GM21447 (cell line): Measurements from ENCODE around the gene AMFR.

Experiments used
- ATAC-seq: cut with Tn5 transposase; IDR thresholded peaks from one replicate; pipeline ENCODE4 v1.9.1; 2021; ENCODE audit not compliant: unreplicated experiment

AMFR gene

DNA sequence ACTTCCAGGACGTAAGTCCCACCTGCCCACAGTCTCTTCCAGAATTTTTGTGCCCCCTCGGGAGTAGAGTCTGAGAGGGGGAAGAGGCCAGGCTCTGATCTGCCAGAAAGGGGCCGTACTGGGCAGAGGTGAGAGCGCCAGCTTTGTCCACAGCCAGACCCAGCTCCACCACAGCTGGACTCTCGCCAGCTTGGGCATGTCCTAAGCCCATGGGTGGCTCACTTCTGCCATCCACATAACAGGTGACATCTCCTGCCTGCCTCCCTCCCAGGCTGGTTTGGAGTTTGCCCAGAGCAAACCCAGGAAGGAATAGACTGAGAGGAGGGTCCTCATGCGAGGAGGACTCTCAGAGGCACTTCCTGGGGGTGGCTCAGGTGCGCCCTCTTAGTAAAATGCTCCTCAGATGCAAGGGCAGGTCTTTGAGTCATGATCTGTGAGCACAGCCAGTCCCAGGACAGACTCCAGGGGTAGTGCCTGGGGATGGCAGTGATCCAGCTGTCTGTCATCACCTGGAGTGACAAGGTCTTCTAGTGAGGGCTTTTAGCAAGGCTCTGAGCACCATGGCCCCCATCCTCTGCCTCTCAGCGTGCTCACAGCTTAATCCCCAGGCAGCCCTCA lies 89.2 kb downstream of the AMFR start:
- no peak for ATAC-seq

DNA sequence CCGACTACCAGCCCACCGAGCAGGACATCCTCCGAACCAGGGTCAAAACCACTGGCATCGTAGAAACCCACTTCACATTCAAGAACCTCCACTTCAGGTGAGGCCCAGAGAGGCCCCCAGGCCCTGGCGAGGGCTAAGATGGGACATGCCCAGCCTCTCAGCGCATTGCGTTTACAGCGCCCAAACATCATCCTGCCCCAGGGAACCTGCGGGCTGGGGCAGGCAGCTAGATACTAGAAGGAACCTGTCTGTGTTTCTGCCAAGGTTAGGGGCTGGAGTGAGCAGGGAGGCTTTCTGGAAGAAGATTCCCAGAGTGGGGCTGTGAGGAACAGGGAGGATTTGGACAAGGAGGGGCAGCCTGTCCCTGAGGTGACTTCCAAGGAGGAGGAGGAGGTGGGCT lies 90.6 kb downstream of the AMFR start:
- ATAC-seq: no peak

DNA sequence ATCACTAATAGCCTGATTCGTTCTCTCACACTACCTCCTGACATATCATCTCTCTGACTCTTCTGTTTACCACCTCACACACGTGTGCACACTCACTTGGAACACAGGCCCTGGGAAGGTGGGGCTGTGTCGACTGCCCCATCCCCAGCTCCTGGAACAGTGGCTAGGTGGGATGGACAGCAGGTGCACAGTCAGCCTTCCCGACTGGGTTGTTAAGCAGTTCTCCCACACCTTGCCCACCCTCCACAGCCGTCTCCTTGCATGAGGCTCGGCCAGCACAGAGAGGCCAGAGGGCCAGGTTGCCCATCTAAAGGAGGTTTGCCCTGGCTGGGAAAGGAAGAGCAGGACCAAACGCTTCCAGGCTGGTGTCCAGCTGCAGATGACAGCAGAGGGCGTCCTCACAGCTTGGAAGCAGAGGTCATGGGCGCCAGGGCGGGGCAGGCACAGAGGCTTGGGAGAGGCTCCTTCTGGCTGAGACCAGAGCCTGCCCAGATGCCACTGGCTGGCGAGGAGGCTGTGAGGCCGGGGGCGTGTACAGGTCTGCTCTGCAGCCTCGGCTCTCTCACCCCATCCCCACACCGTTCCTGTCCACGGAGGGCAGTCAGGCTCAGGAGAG lies 92.8 kb downstream of the AMFR start:
- no peak for ATAC-seq

DNA sequence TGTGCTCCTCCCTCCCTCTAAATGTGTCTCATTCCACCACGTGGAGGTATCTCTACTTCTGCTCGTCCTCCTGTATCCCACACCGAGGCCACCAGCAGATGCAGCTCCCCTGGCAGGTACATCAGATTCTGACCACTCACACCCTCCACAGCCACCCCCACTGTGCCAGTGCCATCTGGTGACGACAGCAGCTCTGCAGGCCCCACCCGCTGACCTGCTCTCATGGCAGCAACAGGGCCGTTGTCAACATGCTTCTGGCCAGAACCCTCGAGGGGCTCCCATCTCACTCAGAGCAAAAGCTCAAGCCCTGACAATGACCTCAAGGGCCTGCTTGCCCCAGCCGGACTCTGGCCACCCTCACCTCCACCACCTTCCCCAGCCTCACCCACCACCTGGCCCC lies 93.4 kb downstream of the AMFR start:
- no peak for ATAC-seq

DNA sequence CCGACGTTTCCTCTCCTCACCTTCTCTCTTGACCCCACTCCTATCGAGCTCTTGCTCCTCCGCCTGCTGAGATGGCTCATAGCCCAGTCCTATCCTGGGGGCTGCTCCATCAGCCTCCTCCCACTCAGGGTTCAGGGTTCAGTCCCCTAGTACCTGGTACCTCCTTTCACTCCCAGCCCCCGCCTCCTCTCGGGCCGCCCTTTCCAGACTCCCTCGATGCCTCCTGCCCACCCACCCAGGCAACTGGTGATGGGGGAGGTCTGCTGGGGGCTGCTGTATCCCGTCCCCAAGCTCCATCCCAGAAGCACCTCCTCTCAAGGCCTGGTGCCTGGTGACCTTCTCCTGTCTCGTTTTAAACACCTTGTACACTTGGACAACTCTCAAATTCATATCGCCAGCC lies 93.9 kb downstream of the AMFR start:
- no peak for ATAC-seq

DNA sequence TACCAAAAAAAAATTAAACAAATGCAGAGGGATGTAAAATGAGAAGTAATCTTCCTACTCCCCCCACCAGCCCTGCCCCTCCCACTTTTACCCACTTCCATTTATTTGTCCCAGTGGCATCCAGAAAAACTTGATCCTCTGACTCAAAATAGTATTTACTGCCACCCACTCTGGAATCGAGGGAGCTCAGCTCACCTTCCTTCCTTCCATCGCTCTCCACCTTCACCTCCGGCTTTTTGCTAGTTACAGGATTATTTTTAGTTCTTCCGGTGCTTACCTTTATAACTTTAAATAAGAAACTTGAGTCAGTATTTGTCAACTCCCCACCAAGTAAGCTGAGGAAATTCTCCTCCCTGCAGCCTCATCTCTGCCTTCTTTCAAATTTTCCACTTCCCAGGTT lies 94.9 kb downstream of the AMFR start:
- ATAC-seq: no peak

DNA sequence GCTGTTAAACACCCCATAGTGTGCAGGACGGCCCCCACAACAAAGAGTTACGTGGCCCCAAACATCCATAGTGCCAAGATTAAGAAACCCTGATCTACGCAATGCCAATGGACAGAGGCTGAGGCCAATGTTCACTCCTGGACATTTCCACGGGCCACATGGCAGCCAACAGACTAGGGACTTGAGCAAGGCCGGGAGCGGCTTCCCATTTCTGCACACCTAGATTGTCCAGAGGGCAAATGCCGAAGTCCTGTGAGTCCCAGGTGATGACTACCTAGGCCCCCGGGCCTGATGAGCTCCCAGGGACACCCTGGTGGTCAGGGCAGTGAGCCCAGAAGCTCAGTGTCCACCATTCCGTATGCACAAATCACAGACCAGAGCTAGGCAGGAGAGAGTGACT lies 95.5 kb downstream of the AMFR start:
- ATAC-seq: no peak

DNA sequence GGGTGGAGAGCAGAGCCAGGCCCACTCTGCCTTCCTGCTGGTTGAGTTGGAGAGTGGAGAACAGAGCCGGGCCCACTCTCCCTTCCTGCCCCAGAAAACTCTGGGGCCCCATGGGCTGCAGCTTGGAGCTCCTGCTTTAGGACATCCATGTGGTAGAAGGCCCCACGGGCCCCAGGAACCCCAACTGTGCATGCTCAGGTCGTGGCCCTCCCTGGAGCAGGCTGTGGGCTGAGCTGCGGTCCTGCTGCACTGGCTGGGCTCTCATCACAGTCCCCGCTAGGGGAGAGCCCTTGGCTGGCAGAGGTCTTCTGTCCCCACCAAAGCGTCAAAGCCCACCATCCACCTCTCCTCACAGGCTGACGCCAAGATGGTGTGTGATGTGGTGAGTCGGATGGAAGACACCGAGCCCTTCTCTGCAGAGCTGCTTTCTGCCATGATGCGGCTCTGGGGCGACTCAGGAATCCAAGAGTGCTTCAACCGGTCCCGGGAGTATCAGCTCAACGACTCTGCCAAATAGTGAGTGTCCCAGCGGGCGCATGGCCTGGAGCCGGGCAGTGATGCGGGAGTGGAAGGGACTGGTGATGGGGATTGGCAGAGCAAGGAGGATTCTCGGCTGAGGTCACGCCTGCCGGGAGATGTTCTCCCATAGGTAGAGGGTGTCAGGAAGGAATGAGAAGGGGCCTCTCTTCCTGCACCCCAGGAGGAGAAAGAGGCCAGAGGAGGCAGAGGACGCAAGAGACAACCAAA lies 96.9 kb downstream of the AMFR start:
- no peak for ATAC-seq

DNA sequence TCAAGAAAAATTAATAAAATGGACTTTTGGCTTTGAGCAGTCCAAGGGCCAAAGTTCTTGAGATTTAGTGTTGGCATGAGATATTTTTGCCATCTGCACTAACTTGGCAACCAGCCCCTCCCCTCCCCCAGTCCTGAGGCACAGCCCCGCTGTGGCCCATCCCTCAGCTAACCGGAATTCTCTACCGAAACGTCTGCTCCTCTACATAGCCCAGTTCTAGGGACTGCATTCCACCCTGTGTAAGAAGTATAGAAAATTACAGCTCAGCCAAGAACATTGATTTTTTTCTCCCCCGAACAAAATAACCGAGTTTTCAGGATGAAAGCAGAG lies 97.5 kb downstream of the AMFR start:
- ATAC-seq: no peak

DNA sequence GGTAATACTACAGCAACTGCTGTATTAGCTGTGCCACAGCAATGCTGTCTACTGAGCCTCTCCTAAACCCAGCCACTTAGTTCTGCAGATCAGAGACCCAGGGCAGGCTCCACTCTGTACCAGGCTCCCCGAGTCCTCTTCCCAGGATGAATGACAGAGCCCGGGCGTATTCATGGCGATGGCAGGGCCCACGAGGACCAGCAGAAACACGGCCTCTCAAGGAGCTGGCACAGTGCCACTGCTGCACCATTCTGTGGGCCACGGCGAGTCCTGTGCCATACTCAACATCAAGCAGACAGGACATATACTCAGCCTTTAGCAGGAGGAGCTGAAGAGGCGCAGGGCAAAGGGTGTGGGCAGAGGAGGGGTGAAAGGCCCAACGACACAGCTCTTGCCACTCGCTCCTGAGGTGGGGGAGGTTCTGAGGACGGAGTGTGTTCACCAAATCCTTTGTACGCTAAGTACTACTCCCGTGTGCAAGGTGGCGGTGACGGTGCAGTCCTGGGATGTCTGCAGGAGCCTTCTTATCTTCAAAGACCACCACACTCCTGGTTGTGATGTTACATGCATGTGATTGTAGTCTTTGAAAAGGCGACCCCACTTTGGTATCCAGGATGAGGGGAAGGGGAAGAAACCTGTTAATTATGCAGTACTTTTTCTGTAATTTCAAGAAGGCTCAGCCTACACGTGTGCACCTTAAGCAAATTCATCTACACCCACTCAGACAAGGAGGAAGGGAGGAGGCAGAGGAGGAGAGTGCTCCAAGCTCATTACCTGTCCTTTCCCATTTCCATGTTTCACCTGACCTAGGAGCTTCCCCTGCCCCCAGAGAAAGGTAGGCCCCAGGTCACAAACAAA lies 98.0 kb downstream of the AMFR start:
- no peak for ATAC-seq

DNA sequence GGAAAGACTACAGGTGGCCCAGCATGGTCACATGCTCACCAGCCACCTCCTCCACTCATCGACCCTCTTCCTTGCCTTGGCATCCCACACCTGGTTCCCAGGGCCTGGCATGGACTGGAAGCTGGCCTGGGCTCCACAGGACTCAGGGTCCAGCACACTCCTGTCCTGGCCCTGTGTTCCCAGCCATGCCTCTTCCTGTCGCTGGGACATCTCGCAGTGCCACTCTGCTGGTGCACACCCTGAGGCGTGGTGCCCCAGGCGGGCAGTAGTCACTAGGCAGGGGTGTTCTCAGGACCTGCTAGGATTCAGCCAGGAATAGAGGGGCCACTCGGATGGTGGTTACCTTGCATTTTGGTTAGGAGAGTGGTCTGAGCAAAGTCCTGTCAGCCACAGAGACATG lies 99.4 kb downstream of the AMFR start:
- ATAC-seq: no peak

DNA sequence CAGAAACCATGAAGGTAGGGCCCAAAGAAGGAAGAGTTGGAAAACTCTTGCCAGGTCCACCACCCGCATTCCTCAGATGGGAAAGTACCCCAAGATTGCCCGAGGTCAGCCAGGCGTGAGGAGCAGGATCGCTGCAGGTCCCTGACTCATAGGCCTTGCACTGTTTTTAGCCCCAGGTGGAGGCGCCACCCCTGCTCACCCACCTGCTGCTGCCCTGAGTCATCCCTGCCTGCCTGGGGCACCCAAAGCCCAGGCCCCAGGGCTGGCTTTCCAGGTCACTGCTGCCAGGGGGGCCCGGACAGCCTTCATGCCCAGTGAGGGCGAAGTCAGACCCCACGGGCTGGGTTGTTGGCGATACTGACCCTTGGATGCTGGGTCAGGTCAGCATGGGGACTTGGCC lies 100.9 kb downstream of the AMFR start:
- no peak for ATAC-seq

DNA sequence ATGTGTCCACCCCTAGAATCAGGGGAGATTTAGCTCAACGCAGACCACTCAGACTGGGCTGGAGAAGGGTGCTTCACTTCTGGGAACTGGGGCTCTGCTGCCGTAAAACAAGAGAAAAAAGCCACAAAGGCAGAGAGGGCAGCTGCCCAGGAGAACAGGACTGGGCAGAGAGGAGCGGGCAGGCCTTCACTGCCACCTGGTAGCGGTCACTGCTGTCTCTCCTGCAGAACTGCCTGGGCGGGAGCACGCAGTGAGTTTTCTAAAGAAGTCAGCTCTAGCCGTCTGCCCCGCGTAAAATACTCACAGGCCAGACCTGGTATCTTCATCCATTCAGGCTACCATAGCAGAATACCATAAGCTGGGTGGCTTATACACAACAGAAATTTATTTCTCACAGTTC lies 103.8 kb downstream of the AMFR start:
- no peak for ATAC-seq

DNA sequence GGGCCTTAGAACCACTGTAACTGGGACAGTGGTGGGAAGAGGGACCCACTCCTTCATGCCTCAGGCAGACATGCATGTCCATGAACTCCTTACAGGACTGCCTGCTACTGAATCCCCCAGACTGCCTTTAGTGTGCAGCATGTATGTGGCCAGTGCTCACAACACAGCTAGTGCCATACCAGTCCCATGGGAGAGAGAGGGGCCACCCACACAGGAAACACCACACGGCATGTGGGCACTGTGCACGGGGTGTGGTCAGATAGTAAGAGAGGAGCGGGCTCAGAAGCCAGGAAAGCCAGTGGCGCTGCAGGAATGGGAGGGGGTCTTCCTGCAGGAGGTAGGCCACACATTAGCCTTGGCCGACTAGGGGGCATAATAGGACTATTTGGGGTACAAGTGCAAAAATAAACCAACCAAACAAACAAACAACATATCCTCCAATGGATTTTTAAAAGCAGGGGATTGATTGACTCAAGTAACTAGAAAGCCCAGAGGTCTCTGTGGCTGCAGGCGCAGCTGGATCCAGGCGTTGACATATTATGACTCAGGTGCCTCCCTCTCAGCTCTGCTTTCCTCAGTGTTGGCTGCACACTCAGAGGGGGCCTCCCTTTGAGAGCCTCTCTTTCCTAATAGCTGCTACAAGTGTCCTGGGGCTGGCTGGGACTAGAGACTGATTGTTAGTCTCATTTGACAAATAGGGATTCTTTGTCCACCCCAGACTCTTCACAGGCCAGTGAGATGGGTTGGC lies 104.4 kb downstream of the AMFR start:
- ATAC-seq: no peak

DNA sequence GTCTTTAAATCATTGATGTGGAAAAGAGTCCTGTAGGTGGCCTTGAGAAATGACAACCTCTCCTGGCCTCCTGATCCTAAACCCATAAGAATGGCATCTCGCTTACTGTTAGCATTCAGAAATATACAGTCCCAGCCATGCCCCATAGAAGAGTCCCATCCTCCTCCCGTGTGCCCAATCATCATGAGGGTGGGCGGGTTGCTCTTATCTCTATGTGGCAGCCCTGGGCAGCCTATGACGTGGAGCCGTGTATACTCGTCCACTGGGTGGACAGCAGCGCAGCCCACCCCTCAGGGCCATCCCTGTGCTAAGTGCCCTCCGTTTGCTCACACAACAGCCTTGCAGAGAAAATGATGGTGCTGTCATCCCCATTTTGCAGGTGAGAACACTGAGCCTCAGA lies 105.3 kb downstream of the AMFR start:
- ATAC-seq: no peak

DNA sequence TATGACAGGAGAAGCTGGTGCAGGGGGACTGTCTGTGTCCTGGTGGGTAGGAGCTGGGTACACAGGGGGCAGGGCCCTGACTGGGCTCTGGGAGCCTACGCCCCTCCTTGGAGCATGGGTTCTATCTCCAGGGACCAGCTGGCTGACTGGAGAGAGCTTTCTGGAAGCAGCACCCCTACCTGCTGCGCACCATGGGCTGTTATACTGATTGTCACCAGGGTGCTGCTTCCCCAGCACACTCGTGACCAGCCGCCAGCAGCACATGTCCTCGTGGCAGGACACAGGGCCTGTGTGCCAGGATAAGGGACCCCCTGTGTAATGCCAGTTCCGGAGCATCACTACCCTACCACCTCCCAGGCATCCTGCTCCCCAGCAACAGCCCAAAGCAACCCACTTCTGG lies 106.0 kb downstream of the AMFR start:
- ATAC-seq: no peak

DNA sequence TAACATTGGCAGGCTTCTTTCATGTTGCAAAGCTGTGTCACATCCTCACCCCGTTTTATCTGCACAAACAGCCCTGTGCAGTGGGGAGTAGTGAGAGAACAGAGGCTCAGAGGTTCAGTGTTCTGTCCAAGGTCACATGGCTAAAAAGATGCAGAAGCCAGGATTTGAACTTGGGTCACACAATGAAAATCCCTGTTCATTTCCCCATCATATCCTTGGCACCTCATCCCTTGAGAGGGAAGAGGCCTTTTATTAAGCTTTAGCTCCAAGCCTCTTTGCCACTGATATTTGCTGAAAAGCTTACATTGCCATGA lies 106.6 kb downstream of the AMFR start:
- no peak for ATAC-seq

DNA sequence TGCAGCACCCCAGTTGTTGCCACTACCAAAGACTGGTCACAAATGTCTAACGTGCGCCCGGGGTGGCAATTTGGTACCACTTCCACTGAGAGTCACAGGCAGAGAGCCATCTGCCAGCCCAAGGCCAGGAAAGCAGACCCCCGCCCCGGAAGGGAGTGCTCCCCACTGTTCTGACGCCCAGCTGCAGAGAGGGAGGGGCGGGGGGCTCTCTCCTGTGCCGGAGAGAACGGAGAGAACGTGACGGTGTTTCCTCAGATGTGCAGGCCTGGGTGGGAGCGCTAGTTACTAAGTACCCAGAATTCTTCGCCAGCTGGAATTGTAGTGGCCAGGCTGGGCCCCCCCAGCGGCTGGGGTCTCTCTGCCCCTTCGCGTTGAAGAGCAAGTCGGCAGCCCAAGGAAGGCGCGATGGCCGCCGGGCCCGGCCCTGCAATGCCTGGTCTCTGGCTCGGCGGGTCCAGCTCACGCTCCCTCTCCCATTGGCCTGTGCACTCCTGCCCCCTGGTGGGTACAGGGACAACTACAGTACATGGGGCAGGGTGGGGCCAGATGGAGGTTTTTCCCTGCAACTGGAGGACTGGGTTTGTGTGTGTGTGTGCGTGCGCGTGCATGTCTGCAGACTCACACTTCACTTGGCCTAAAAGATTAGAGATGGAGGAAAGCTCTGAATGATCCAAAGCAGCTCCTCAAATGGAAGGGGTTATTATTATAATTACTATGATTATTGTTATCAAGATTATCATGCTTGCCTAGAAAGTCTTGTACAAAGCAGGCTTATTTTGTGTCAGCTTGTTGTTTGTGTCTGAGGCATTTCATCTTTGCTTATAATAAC lies 107.1 kb downstream of the AMFR start:
- peak; percentile 94 for ATAC-seq

DNA sequence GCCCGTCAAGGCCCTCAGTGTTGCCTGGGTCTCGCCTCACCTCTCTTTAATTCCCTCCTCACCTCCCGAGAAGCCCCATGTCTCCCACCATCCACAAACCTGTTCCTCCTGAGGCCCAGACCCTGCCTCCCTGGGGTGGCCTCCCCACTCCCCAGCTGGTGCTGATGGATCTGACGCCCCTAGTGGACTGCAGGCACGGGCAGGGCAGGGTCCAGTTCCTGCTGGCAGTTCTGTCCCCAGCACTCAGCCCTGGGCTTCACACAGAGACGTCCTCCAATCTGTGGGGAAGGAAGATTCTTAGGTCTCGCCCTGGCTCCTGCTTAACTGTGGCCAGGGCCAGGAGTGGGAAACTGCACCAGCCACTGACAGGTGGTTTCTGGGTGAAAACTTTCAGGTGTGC lies 108.8 kb downstream of the AMFR start:
- no peak for ATAC-seq

DNA sequence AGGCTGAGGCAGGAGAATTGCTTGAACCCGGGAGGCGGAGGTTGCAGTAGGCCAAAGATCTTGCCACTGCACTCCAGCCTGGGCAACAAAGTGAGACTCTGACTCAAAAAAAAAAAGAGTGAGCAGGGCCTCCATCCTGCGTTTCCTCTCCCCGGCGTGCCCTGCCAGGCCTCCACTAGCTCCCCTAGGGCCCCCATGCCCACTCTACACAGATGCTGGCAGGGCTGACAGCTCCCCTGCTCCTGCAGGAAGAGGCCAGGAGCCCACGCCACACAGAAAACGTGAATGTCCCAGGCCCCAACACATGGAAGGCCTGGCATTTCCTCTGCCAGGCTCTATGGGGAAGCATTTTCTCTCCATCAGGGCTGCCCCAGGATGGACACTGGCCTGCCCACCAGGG lies 109.4 kb downstream of the AMFR start:
- ATAC-seq: no peak
